Hippocampal formation (tissue), 2 donors: ENCODE data around the gene BMP7.
"Not testable (repeated sequence)": the region's sequence is repeated elsewhere in the genome, so short reads cannot be mapped to it uniquely, and the experiment has no call there.

ENCODE experiments used
- DNase-seq, 2 donors: peaks; one replicate each; lab custom pipeline; 2025; lab: John Stamatoyannopoulos, UW

The BMP7 gene

GRCh38 chr20:57211406-57211805, 55.0 kb downstream of the BMP7 start:
- DNase-seq, result no peak

GRCh38 chr20:57210911-57211280, 55.5 kb downstream of the BMP7 start:
- no peak for DNase-seq

- DNase-seq, result no peak
Observed at GRCh38 chr20:57210054-57210910, 56.2 kb downstream of the BMP7 start.

- DNase-seq, result no peak
Observed at GRCh38 chr20:57209413-57209812, 57.0 kb downstream of the BMP7 start.

- DNase-seq, result no peak
Observed at GRCh38 chr20:57208198-57208597, 58.2 kb downstream of the BMP7 start.

GRCh38 chr20:57207251-57207650, 59.2 kb downstream of the BMP7 start:
- DNase-seq, result no peak

DNA sequence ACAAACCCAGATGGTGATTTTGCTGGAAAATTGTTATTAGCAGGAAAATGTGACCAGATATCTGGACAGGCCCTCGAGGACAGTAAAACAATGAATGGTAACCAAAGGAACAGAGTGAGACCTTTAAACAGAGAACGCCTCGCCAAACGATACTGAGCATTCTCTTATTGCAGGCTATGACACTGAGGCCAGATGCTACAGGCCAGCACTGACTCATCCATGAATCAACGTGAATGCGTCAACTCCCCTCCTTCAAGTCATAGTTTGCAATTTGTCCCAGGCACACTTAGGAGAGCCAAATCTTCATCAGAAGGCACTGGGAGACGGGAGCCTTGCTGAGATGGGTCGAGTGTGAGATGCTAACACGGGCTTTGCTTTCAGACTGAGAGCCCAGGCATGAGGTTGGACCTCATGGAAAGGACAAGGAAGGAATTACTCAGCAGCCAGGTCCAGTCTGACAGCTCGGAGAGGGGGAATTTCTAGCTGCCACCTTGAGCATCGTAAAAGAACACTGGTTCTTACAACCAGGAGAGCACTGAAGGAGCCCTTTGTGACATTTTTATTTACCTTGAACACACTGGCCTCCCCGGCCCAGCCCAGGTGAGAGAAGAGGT, 60.7 kb downstream of the BMP7 start:
- DNase-seq, result no peak

GRCh38 chr20:57203986-57204385, 62.5 kb downstream of the BMP7 start:
- DNase-seq, result no peak

DNA sequence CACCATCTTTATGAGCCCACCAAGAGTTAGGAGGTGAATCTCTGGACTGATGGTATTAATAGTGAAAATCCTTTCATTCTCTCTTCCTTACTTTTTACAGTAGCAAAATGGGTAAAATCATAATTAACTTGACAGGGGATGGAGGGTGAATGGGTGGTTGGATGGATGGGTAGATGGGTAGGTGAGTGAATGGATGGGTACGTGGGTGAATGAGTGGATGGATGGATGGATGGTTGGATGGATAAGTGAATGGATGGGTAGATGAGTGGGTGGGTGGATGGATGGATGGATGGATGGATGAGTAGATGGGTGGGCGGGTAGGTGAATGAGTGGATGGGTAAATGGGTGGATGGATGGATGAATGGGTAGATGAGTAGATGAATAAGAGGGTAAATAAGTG, 63.2 kb downstream of the BMP7 start:
- DNase-seq, result no peak

DNA sequence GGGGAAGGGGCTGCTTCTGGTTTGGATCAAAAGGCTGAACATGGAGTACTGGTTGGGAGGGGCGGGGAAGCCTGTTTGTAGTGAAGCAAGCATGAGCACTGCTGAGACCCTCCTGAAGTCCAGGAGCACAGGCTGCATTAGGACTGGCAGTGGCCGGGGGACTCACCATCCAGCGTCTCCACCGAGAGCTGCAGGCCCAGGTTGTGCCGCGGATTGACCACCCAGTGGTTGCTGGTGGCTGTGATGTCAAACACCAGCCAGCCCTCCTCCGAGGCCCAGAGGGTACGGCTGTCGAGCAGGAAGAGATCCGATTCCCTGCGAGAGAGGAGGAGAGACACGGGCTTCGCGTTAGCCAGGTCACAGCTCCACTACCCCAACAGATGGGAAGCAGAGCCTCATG, 64.1 kb downstream of the BMP7 start:
- DNase-seq, result no peak

DNA sequence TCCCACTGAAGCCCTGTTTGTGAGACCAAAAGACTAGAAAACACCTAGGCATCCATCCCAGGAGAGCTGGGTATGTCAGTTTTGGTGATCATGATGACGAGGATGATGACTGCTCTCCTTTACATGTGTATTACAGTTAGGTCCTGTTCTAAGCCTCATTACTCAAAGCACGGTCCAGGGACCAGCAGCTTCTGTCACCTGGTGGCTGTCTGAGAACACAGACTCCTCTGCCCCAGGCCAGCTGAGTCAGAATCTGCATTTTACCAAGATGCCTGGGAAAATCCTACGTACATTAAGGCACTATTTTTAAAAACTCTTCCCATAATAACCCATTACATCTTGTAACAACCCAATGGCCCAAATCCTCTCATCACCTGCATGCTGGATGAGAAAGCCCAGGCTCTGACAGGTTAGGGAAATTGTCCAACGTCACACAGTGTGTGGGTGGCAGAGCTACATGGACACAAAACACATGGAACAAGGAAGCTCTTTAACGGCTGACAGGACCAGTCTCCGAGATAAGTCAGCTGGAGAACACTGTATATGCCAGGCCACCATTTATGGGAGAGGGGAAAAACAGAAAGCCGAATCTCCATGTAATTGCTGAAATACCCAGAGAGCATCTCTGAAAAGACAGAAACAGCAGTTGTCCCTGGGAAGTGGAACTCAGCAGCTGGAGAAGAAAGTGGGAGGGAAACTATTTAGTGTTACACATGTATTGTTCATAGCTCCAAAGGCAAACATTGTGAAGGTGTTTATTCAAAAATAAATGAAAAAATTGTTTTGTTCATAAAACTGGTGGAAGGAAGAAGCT, 65.4 kb downstream of the BMP7 start:
- DNase-seq, result no peak

GRCh38 chr20:57199656-57200405, 66.6 kb downstream of the BMP7 start:
- DNase-seq, result no peak

GRCh38 chr20:57198132-57199072, 68.0 kb downstream of the BMP7 start:
- no peak for DNase-seq

GRCh38 chr20:57197352-57198131, 68.9 kb downstream of the BMP7 start:
- no peak for DNase-seq

DNA sequence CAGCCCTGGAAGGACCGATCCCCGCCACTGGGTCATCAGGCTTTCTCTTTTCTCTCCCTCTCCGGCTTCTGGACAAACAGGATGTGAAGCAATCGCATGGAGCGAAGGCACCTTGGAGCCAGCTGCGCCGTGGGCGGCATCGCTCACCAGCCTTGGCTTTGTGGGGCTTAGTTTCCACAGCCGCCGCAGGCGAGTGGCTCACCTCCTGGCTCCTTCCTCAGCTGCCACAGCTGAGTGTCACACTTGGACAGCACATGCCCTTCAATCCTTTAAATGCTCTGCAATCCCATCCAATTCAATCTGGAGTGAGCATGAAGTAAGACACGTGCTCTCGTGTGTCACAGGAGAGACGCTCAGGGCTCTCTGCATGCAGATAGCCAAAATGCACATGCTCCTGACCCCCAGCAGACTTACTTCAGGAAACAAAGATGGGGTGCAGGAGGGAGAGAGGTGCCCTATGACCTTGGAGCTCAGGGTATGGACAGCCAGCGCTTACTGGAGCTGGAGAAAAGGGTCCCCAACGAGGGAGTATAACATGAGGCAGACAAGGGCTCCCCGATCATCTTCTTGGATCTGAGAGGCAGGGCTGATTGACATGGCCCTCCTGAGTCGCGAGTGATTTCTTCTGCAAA, 70.9 kb downstream of the BMP7 start:
- no peak for DNase-seq

- no peak for DNase-seq
Observed at GRCh38 chr20:57195023-57195422, 71.4 kb downstream of the BMP7 start.

- DNase-seq, result no peak
Observed at GRCh38 chr20:57194154-57194553, 72.3 kb downstream of the BMP7 start.

DNA sequence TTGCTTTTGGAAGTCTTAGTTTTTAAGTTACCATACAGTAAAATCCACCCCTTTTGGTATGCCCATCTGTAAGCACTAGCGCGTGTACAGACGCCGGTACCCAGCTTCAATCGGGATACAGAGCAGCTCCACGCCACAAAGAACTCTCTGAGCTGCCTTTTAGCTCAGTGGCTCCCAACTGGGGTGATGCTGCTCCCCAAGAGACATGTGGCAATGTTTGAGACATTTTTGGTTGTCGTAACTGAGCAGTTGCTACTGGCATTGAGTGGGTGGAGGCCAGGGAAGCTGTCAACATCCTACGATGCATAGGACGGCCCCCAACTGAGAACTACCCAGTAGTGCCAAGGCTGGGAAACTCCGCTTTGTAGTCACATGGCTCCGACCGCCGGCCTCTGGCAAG, 73.3 kb downstream of the BMP7 start:
- DNase-seq, result no peak

DNA sequence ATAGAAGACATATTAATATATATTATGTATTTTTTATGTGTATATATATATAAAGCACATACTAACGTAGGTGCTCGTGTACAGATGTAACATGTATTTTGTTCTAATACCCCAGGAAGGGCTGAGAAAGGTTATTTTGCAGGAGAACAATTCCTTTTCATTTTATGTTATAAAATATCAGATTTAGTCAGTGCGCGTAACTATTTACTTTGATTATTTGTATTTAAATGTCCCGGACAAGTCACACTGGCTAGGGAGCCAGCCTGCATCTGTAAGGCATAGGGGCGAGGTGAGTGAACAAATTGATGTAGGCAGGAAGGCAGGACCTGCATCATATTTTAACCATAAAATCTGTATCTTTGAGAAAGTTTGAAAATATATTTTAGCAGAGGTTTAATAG, 74.1 kb downstream of the BMP7 start:
- DNase-seq, result no peak

DNA sequence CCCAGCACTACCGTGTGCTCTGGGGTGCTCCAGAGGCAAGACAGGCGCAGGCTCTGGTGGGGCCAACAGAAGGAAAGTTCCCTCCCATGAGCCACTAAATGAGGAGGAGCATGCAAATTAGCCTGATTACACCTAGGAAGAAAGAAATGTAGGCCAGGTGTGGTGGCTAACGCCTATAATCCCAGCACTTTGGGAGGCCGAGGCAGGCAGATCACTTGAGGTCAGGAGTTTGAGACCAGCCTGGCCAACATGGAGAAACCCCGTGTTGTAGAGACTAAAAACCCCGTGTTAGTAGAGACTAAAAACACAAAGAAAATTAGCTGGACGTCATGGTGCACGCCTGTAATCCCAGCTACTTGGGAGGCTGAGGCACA, 75.2 kb downstream of the BMP7 start:
- DNase-seq, result not testable (repeated sequence)
